GM18861 (cell line): ENCODE data around the gene NDUFS1.
"Not testable (repeated sequence)": the region's sequence is repeated elsewhere in the genome, so short reads cannot be mapped to it uniquely, and the experiment has no call there.

Source experiments
- ATAC-seq: cut with Tn5 transposase; IDR thresholded peaks from one replicate; pipeline ENCODE4 v1.9.1; 2021; ENCODE audit not compliant: unreplicated experiment

NDUFS1 gene

DNA sequence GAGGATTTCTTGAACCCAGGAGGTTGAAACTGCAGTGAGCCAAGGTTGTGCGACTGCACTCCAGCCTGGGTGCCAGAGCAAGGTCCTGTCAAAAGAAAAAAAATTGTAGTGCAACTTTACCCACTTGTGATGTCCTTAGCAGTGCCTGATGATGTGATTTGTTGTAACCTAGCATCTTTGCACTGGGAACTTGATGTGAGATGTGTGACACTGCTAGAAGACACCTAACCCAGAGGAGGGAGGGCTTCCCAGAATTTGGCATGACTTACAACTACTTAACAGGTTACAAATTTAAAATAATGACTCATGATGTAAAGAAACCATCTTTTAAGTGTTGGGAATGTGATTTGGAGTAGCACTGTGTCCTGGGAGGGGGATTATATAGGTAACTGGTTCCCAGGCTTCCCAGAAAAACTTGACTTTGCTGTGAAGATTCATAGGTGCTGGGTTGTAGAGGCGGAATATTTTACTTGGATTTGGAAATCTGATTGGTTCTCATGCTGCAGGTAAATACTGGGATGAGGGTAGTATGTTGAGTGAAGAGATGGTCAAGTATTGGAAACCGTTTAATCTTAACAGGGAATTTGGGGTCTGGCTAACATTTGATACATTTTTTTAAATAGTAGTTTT lies 4.1 kb upstream of the NDUFS1 start:
- ATAC-seq: no peak

DNA sequence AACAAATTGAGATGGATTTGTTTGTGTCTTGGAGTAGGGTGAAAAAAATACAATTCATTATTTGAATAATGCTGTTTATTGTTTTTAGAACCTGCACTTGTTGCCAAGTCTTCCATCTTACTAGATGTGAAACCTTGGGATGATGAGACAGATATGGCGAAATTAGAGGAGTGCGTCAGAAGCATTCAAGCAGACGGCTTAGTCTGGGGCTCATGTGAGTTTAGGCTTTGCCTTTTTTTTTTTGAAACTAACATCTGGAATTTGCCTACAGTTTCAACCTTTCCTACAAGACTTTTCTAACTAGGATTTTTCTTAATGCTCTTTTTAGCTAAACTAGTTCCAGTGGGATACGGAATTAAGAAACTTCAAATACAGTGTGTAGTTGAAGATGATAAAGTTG lies 3.2 kb upstream of the NDUFS1 start:
- ATAC-seq: not testable (repeated sequence)

DNA sequence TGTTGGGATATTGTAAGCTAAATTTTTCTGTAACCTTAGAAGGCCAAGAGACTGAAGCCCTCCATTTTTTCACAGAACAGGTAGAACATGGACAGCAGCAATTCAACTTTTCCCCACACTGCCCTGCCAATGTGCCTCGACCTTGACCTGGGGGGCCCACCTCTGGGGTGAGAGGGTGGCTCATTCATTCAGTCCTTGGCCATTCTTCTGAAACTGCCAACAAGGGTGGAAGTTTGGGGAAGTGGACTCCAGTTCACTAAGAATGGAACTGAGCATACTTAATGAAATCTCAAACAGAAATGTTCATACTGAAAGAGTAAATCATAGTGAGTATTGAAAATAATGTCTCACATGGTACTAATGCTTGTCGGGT lies 1.5 kb upstream of the NDUFS1 start:
- no peak for ATAC-seq

DNA sequence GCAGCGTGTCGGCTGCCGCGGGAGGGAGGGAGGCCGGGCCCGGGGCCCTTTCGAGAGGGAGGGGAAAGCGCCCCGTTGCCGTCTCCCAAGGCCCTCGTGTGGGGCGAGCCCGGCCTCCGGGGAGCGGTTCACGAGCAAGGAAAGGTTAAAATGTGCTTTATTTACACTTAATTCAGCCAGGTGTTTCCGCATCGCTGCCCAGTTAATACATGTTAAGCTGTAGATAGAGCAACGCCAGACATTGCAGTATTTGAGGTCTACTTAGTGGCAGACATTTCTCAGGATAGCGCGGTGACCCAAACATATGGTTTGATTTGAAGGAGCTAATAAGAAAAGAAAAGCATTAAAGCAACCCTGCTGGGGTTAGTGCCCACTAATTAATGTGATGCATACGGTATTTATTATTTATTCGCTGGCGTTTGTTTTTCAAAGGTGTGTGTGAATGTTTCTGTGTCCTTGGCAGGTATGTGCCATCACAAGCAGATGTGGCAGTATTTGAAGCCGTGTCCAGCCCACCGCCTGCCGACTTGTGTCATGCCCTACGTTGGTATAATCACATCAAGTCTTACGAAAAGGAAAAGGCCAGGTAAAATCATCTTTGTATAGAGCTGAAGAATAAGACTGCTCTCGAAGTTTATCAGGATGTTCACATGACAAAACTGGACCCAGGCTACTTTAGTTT lies 1.0 kb upstream of the NDUFS1 start:
- peak; percentile 33 for ATAC-seq

DNA sequence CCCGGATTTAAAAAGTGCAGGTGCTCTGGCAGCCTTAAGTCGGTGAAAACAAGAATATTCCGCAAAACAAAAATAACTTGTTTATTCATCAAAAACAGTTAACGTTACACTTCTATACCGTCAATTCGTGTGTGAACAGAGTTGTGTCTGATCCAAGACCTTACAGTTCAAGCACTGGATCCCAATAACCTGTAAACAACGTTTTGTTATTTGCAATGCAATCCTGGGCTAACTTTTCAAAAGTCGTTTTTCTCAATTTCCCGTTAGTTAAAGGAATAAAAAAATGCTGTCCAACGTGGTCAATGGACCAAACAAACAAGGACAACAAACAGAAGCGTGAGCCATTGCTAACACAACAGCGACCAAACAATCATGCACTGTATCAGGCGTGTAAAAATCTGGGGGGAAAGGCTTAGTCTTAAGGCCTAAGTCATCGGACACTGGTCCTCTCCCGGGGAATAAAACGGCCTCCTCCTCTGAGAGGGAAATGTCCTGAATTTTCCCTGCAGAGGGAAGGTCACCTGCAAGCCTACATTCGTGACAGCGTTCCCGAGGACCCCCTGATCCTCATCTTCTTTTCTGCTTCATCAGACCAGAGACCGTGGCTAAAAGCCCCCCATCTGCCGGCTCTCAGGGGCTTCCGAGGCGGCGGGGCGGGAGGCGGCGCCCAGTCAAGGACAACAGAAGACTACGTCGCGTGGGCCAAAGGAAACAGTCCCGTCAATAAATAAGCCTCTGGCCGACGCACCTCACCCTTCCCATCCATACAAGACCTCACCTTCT lies 490 bp downstream of the NDUFS1 start:
- peak; percentile 0 for ATAC-seq

DNA sequence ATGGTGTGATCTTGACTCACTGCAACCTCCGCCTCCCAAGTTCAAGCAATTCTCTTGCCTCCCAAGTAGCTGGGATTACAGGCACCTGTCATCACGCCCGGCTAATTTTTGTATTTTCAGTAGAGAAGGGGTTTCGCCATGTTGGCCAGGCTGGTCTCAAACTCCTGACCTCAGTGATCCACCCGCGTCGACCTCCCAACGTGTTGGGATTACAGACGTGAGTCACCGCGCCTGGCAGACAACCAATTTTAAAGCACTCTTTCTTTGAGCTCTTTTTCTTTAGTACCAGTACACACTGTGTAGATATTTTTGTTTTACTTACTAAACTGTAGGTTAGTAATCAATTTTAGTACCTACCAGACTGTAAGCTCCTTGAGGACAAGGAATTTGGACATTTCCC lies 2.2 kb downstream of the NDUFS1 start:
- ATAC-seq: not testable (repeated sequence)

DNA sequence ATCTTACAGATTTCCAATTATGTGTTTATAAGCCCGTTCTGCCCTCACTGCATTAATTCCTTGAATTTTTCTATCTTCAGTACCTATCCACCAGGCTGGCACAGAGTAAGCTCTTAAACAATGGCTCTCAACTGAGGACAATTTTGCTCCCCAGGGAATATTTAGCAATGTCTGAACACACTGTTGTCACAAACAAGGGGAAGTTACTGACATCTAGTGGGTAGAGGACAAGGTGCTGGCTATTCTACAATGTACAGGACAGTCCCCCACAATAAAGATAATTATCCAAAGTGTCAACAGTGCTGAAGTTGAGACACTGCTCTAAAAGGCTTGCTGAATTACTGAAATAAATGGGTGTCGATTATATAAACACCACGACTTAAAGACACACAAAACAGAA lies 5.0 kb downstream of the NDUFS1 start:
- ATAC-seq: peak; percentile 76

DNA sequence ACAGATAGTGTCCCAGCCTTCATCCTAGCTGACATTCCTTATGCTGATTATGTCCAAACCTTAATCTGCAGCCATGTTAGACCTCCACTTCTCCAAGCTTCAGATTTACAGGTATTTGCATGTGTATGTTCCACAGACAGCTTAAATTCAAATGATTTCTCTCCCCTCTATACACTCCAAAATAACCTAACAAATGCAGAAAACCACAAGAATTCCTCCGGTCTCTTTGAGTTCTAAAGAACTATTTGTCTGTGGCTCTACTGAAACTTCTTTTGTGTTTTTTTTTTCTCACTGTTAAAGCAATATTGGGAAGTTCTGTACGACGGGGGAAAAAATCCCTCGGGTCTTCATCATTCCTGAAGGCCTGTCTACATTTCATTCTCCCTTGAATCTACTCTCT lies 8.6 kb downstream of the NDUFS1 start:
- ATAC-seq: no peak

DNA sequence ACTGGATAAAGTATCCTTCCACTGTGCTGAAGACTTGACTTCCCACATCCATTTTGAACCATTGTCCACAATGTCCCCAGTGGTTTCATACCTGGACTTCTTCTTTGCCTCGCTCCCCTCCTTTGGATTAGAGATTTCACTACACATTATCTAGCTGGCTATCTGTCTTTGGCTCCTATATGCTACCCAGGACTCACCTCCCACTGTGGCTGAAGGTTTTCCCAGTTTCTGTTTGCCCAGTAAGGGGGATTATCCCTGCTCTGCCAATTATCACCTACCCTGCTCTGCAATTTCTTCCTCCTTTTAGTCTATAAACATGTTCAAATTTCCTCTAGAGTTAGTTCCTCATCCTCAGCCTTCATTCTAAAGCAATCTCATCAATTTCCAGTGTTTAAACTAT lies 9.1 kb downstream of the NDUFS1 start:
- ATAC-seq: no peak

DNA sequence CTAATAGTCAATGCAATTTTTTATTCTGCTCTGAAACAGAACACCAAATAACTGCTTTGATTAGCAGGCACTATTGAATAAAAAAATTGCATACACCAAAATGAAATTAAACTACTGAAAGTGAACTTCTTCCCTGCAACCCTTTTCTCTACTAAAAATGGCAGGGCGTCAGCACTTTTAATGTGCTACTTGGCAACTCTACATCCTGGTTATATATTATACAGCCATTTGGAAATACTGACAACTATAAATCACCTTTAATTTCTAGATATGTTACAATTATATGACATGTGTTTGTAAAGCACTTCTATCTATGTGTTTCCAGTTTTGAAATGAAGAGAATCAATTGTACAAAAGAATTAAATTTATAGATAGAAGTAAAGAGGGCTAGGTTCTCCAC lies 9.9 kb downstream of the NDUFS1 start:
- no peak for ATAC-seq

DNA sequence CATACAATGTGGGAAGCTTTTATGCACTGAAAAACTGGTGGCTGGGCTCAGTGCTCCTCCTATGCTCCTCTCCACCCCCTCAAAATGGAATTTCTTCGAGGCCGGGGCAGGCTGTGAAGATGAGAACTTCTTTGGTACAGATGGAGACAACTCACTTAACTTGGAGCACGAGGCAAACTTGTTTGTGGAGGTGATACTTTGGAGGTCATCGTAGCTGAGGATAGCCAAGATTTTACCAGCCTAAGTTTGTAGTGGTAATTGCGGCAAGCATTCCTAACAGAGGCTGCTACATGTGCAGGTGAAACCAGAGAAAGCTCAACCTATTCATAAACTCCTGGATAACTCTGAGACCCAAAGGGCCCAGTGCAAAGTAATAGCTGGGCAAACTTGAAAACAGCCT lies 13.6 kb downstream of the NDUFS1 start:
- no peak for ATAC-seq

DNA sequence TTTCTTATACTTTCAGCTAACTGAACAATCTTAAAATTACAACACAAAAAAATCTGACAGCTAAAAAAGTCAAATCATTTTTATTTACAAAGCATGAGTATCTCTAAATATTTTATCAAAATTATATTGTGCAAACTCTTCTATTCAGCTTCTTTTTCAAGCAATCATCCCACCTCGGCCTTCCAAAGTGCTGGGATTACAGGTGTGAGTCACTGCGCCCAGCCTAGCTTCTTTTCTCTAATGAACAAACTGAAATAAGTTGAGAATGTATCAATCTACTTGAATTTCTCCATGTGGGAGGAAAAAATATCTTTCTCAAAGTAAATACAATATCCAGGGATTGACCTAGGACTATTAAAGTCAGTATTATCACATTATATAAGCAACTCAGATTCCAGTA lies 14.9 kb downstream of the NDUFS1 start:
- no peak for ATAC-seq

DNA sequence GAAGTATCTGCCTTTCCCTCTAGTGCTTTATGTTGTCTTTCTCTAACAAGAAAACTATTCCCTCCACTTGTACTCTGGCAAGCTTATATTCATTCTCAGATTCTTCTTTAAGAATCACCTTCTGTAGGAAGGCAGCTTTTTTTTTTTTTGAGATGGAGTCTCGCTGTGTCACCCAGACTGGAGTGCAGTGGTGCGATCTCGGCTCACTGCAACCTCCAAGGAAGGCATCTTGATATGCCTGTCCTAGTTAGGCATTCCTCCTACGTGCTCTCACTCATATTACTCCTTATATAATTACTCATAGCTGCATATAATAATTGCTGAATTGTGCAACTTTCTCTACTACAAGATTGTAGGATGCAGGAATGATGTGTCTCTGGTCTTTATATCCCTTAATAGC lies 15.8 kb downstream of the NDUFS1 start:
- no peak for ATAC-seq

DNA sequence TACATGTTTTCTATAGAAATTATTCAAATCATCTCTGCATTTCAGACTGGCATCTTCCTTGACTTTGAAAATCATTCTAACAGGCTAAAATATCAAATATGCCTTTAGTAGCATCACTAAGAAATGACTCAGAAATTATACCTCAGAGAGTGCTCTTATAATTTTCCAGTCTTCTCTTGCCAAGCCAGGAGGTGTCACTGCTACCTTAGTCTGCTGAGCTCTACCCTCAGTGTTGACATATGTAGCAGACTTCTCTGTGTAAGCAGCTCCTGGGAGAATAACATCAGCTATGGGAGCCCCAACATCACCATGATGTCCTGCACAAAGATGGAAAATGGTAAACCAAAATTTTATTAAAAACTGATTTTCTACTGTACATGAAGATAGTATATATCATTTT lies 31.6 kb downstream of the NDUFS1 start:
- no peak for ATAC-seq

DNA sequence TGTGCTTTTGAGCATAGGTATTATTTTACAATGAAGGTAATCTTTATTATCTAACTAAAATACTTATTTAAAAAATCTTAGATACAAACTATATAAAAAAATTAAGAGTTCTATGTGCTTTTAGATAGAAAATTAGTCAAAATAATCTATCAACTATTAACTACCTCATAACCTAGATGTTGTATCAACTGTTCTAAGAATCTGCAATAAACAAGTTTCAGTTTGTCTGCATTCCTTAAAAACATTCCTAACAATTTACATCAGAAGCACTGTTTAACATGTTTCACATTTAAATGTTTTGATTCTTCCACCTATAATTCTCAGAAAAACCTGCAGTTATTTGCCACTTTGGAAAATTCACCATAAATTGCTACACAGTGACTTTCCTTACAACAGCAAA lies 33.3 kb downstream of the NDUFS1 start:
- ATAC-seq: no peak

DNA sequence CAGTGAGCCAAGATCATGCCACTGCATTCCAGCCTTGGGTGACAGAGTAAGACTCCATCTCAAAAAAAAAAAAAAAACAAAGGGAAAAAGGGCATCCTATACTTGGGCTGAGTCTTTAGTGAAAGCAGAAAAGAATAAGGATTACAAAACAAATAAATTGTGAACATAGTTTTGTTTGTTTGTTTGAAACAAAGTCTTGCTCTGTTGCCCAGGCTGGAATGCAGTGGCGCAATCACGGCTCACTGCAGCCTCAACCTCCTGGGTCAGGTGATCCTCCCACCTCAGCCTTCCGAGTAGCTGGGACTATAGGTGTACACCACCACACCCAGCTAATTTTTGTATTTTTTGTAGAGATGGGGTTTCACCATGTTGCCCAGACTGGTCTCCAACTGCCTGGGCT lies 36.7 kb downstream of the NDUFS1 start:
- not testable (repeated sequence) for ATAC-seq

DNA sequence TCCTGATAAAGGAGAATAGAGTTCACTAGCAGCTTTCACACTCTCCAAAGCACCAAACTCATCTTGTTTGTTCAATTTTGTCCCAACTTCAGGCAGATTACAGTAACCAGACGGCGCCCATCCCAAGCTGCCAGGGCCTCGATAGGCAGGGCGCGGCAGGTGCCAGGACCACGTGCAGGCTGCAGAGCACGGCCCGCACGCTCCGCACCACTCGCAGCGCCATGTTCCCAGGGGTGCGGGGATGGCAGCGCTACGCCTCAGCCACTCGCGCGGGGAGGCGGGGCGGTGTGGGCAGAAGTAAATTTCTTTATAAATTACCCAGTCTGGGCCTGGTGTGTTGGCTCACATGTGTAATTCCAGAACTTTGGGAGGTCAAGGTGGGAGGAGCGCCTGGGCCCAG lies 43.0 kb downstream of the NDUFS1 start:
- ATAC-seq: no peak

DNA sequence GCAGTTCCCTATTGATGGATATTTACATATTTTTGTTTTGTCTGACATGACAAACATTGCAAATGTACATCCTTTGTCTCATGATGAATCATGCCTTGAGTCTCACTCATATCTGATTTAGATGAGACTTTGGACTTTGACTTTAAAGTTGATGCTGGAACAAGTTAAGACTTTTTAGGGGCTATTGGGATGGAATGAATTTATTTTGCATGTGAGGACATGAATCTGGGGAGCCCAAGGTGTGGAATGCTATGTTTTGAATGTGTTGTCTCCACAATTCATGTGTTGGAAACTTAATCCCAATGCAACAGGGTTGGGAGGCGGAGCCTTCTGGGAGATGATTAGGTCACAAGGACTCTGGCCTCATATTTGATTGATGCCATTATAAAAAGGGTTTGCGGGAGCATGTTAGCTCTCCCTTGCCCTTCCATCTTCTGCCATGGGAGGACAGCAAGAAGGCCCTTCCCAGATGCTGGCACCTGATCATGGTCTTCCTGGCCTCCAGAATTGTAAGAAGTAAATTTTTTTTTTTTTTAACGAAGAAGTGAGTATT lies 44.1 kb downstream of the NDUFS1 start:
- no peak for ATAC-seq

DNA sequence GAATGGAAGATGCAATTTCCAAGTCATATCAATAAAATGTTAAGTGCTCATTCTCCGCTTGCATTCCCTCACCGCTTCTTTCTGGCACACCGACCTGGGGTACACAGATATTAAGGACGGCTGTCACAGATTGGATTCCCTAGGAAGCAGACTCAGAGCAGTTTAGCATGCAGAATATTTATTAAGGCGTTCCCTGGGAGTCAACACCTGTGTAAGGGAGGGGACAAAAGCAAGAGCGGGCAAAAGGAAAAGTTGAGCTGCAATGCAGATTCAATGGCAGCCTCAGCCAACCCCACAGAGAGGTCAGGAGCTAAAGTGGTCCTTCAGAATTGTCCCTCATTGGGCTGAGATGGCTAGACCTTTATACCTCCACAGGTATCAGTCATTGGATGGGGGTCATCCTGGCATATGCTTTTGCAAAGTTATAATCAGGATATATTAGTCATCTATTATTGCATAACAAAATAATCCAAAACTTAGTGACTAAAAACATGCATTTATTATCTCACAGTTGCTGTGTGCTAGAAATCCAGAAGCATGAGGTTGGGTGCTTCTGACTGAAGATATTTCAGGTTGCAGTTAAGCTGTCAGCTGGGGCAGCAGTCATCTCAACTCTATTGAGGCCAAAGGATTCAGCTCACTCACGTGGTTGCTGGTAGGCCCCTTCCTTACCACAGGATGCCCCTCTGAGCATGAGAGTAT lies 46.2 kb downstream of the NDUFS1 start:
- no peak for ATAC-seq

DNA sequence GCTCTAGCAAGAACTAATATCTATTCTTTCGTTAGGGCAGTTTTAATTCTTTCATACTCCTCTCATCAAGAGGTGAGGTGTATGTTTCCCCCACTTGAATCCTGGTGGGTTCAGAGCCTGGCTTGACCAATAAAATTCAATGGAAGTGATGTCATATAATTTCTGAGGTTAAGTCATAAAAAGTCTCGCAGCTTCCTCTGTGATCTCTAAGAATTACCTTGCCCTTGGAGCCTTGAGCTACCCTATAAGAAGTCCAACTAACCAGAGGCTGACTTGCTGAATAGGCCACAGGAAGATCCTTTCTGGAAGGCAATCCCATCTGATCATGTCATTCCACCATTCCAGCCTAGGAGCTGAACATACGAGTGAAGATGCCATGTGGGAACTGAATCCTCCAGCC lies 47.1 kb downstream of the NDUFS1 start:
- no peak for ATAC-seq

DNA sequence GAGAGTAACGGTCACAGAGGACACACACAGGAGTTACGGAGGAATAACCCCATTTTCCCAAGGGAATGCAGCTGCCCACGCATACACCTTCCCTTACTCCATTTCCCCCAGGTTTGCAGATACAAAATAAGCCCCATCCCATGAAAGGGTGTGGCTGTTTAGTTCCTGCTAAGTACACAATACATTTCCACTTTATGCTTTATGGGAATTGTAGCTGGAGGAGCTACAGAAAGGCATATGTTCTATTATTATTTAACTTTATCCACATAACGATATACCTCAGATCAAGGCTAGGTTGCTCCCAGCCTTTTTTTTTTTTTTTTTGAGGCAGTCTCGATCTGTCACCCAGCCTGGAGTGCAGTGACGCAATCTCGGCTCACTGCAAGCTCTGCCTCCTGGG lies 50.5 kb downstream of the NDUFS1 start:
- ATAC-seq: no peak
